CD4-positive, alpha-beta T cell treated with Interleukin-1 beta for 1 hour (primary cell): ENCODE data around the gene STAB1.
A peak's percentile ranks its signal among the peaks of the same experiment; 100 is the strongest.

Source experiments
- DNase-seq, 2 donors: peaks; one replicate each; pipeline ENCODE4 v3.0.0-alpha.2; 2020 to 2022

The STAB1 gene, protein sequence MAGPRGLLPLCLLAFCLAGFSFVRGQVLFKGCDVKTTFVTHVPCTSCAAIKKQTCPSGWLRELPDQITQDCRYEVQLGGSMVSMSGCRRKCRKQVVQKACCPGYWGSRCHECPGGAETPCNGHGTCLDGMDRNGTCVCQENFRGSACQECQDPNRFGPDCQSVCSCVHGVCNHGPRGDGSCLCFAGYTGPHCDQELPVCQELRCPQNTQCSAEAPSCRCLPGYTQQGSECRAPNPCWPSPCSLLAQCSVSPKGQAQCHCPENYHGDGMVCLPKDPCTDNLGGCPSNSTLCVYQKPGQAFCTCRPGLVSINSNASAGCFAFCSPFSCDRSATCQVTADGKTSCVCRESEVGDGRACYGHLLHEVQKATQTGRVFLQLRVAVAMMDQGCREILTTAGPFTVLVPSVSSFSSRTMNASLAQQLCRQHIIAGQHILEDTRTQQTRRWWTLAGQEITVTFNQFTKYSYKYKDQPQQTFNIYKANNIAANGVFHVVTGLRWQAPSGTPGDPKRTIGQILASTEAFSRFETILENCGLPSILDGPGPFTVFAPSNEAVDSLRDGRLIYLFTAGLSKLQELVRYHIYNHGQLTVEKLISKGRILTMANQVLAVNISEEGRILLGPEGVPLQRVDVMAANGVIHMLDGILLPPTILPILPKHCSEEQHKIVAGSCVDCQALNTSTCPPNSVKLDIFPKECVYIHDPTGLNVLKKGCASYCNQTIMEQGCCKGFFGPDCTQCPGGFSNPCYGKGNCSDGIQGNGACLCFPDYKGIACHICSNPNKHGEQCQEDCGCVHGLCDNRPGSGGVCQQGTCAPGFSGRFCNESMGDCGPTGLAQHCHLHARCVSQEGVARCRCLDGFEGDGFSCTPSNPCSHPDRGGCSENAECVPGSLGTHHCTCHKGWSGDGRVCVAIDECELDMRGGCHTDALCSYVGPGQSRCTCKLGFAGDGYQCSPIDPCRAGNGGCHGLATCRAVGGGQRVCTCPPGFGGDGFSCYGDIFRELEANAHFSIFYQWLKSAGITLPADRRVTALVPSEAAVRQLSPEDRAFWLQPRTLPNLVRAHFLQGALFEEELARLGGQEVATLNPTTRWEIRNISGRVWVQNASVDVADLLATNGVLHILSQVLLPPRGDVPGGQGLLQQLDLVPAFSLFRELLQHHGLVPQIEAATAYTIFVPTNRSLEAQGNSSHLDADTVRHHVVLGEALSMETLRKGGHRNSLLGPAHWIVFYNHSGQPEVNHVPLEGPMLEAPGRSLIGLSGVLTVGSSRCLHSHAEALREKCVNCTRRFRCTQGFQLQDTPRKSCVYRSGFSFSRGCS (N-terminal part only)

DNA sequence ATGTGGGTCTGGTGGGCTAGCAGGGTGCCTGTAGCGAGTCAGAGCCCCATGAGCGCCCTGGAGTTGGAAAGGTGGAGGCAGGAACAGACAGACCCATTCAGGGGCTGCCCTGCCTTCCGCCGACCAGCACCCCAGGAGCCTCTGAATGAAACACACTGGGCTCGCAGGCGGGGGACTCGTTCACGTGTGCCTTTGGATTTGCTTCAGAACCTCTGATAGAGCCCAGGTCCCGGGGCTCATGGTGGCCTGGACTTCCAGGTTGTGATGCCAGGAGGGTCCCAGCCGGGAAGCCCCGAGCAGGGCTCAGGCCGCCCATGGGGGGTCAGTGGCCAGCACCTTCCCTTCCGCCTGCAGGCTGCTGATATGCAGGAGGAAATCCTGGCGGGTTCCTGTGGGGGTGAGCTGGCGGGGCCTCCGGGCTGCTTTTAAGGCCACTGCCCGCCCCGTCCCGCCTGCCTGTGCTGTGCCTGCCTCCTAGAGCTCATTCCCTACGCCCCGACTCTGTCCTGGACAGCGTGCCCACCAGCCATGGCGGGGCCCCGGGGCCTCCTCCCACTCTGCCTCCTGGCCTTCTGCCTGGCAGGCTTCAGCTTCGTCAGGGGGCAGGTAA is at the start of gene STAB1:
STAB1 (plus strand) TSS at position 453 of the 610 bp plus-strand sequence; CDS start at position 529, 76 bp downstream.
- no peak for DNase-seq

DNA sequence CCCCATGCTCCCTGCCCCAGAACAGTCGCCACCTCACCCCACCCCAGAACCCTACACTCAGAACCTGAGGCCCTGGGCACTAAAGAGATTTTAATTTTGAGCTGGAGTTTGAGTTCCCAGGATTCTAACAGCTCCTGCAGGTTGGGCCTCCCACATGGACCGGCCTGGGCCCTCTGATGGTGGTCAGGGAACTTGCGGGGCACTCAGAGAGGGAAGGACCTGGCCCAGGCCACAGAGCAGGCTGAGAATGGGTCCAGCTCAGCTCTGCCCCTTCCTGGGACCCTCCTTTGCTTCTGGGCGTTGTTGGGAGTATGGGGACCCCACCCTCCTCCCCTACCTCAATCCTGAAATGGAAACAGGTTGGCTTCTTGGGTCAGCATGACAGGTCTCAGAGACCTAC is 49.1 kb upstream of the STAB1 start:
- DNase-seq = no peak

DNA sequence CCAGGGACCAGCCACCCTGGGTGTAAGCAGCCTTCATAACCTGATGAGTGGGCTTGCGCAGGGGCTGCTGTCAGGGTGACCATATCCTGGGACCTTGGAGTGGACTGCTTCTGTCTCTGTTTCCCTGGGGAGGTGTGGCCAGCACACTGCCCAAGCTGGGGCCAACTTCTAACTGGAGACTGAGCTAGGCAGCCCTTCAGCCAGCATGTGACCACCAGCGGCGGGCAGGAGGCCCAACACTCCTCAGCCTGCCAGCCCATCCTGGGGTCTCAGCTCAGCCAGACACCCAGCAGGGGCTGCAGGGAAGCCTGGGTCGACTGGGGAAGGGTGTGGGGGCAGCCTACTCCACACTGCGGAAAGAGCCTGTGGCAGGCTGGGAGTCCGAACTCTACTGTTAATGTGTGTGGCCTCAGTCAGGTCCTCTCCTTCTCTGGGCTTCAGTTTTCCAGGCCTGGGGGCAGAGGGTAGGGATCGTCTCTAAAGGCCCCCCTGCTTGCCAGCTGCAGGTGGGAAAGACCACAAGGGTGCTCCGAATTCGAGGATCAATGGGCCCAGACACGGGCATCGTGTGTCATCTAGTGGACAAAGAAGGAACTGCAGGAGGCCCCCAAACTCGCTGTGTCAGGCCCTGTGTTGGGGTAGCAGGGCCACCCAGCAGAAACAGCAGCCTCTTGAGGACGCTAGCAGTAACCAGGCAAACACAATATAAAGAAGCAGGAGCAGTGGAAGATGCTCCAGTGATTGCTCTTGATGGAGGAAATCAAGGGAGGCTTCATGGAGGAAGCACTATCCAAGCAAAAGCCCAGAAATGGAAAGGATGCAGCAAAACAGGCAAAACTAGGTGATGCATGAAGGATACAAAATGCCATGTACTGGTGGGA is 48.3 kb upstream of the STAB1 start:
- peak; percentile 72 to 80 for DNase-seq

DNA sequence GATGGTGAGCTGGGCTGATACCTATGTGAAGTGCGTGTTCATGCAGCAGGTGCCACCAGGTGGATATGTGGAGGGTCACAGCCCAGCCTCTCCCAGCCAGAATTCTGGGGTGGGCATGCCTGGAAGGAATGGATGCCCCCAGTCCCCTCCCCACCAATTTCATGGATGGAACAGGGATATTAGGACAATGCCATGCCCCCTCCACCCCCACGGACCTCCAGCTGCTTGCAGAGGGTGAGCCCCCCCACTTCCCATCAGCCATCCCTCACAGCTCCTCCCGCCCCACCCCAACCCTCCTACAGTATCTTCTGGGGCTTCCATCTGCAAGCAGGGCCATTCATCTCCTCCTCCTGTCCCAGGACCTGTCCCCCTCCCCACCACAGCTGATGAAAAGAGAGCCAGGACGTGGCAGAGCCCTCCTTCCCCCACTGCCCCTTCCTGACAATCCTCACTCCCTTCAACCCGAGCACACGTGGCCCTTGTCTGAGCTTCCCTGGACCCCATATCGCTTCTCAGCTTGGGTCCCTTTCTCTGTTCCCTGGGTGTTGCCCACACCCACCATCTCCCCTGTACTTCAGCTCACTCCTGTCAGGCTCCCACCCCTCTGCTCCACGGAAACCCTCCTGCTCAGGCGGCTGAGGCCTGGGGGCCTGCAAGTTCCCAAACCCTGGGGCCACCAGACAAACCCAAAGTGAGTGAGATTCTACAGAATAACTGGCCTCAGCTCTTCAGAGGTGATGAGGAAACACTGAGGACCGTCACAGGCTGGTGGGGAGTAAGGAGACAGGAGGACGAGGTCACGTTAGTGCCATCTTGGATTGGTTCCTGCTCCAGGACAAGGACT is 47.4 kb upstream of the STAB1 start:
- no peak for DNase-seq

DNA sequence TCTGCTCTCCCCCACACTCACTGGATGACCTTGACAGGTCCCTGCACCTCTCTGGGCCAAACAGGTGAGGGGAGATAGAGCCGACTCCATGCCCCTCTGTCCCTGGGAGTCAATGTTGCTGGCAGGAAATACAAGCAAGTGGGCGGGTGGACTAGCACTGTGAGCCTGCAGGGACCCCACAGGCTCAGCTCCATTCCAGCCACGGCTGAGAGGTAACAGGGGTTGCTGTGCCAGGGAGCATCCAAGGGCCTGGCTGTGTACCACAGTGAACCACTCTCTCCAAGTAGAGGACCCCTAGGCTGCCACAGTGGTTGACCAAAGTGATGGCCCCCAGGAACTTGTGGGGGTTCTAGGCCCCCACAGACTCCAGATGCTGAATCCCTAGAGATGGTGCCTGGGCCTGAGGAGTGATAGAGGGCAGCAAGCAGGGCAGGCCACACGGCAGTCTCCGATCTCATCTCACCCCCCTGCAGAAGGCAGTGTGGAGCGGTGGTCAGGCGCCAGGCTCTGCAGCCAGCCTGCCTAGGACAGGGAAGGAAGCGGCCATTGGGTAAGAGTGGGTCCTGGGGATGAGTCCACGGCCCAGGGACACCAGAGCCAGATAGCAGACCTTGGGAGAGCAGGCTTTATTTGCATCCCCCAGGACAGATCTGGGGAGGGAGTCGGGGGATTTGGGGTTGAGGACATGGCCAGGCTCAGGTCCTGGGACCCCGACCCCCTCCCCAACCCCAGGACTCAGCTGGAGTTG is 44.5 kb upstream of the STAB1 start:
- DNase-seq = no peak

DNA sequence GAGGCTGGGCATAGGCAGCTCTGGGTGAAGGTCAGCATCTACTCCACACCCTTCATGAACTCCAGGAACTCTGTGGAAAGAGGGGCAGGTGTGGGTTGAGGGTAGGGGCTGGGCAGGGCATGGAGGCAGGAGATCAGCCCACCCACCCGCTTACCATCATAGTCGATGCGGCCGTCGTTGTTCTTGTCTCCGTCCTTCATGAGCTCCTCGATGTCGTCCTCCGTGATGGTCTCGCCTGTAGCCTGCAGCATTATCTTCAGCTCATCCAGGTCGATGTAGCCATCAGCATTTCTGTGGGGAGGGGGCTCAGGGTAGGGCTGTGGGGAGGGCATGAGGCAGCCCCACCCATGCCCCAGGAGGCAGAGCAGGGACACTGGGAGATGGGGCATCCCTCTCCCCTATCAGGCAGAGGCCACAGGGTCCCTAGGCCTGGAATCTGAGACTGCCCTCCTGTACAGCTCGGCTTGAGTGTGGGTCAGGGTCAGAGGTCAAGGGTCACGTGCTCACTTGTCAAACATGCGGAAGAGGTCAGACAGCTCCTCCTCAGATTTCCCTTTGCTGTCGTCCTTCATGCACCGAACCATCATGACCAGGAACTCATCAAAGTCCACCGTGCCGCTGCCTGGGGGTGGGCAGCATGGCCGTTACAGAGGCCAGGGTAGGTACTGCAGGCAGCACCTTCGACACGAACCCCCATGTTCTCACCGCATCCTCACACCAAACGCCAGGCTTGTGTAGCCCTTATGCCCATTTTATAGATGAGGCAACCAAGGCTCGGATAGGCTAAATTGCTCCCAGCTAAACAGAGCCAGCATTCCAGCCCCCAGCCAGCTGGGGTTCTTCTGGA is 43.7 kb upstream of the STAB1 start:
- no peak for DNase-seq

DNA sequence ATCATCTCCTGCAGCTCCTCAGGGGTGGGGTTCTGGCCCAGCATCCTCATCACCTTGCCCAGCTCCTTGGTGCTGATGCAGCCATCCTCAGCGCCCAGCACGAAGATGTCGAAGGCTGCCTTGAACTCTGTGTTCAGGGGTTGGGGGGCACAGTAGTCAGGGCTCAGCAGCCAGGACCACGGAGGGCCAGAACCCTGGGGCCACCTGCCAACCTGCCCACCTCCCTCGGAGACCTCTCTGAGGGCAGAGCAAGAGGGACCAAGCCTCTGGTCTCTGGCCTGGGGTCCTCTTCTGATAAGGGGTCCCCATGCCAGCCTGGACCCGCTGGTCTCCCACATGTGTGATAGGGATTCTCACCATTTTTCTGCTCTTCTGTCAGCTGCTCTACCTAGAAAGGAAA is 43.0 kb upstream of the STAB1 start:
- no peak for DNase-seq

DNA sequence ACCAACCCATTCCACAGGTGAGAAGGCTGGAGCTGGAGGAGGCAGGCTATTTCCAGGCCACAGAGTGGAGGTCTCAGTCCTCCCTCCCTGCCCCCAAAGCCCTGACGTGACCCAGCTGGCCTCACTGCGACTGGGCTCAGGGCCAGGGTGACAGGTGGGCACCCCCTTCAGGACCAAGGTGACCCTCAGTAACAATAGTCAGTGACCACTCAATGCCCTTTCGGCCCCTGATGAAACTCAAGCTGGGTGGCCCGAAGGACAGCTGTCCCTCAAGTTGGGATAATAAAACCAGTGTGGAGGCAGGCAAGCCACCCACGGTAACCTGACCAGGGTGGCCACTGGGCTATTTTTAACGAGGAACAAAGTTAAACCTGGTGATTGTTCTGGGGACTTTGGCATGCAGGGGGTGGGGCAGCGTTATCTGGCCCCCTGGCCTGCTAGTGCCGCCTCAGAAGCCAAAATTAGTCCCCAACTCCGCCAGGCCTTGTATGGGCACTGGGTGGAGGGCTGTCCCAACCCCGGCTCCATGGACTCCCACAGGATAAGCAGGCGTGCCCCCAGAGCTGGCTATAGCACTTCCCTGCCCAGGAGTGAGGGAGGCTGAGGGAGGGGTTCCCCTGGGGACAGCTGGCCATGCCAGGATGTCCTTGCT is 42.4 kb upstream of the STAB1 start:
- no peak for DNase-seq

DNA sequence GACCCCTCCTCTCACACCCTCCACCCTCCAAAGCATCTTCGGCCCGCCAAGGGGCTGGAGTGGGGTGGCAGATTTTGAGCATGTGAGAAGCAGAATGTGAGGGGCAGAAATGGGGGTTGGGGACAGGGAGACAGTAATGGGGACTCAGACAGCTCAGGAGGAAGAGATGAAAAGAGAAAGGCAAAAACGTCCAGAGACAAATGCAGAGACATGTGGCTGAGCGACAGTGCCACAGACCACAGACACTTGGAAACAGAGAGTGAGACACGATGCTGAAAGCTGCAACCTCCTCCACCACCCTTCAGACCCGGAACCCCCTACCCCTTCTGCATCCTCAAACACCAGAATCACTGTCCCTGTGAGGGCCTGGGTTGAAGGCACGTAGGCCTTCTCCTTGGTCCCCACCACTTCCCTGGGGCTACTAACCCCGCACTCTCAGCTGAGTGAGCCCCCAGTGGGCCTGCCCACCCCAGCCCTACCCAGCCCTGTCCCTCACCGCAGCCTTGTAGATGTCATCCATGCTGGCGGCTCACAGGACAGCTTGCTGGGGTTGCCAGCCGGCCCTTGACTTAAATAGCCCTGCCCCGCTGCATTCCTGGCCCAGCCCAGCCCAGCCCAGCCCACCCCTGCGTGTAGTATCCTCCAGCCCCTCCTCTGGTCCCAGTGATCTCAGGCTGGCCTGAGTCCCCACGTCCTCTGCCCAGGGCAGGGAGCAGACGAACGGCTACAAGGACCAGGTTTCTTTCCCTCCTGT is 41.5 kb upstream of the STAB1 start, which contains the start of gene TNNC1:
TNNC1 (minus strand) TSS at position 546 of the 754 bp plus-strand sequence; CDS start at position 520, 26 bp downstream.
- no peak for DNase-seq

DNA sequence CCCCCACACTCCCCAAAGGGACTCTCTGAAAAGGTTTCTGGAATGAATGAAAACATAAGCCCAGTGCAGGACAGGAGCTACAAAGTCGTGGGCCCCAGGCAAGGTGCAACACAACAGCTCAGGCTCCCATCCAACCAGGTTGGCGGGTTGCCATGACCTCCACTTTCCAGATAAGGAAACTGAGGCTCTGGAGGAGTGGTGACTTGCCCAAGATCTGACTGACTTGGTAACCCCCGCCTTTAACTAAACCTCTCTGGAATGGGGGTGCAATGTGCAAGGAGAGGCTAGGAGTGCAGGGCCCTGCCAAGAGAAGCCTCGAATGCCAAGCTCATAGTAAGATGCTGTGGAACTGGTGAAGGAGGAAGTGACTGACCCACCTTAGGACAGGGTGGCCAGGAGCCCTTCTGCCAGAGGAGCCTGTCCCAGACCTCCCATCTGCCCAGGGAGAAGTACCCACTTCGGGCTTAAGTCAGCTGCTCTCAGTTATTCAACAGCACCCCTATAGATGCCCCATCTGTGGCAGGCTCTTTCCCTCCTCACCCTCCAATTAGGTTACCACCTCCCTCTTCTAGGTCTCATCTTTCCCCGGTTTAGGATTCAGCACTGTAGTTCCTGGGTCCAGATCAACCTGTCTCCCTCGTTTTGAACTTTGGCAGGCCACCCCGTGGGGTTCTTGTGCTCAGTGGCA is 40.7 kb upstream of the STAB1 start:
- DNase-seq = no peak

DNA sequence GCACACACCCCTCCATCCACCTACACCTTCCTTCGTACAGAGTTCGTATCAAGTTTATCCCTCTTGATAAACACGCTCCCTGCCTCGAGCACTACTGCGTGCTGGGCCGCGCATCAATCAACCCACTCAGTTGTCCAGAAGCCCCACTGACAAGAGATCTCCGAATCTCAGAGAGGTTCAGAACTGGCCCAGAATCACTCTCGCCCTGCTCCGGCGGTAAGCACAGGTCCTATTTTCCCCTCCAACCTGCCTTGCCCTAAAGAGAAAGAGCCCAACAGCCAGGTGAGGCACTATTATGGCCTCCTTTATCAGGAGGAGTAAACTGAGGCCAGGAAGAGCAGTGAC is 40.2 kb upstream of the STAB1 start:
- no peak for DNase-seq

DNA sequence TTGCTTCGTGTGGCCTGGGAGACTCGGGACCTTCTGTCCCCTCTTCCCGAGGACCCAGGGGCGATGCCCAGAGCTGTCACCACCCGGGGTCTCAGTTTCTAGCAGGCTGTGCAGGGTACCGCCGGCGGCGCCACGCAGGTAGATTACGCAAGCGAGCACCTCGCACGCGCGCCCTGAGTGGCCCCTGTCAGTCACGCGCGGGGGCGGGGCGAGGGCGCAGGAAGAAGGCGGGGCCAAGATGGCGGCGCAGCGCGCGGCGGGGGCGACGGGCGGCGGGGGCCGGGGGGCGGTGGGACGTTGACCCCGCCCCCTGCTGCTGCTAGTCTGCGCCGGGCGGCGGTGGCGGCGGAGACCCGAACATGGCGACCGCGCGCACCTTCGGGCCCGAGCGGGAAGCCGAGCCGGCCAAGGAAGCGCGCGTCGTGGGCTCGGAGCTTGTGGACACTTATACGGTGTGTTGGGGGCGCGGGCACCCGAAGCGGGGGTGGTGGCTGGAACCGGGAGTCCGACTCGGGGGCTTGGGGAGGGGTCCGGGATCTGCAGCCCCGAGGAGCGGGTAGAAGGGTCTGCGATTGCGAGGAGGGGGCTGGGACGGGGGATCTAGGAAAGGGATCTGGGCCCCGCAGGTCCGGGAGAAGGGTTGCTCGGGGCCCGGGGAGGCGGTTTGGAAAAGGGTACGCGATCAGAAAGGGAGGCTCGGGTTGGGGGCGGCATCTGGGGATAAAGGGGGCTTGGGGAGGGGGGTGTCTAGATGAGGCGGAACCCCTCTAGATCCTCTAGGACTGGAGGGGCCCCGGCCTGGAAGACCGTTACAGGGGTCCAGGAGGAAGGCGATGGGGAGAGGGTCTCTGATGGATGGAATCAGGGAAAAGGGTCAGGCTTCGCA is 39.6 kb upstream of the STAB1 start, which contains the start of gene NISCH:
NISCH (plus strand) TSS at position 322 of the 886 bp plus-strand sequence; CDS start at position 360, 38 bp downstream.
- peak; percentile 94 to 97 for DNase-seq

DNA sequence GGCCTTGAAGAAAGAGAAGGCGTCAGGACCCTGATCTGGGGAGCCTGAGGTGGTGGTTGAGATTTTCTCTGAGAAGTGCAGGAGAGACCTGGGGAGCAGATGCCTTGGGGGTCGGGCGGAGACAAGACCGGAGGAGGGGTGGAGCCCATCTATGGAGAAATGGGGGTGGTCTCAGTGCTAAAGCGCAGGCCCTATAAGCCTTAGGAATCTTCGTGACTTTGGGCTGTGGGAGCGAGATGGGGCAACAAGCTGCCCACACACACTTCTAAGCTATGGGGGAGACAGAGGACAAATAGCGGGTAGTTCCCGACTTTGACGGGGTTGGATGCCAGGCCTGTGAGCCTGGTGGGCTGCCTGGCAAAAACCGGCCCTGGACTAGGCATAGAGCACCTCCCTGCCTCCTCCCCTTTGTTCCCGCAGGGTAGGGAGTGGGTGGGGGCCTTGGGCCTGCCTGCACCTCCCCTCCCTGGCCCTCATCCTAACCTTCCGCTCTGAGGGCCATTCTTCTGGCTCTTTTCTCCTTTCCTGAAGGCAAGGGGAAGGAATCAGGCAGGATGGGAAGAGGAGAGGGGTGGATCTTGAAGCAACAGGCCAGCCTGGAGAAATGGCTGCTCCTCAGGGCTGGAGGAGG is 38.9 kb upstream of the STAB1 start:
- DNase-seq = no peak

DNA sequence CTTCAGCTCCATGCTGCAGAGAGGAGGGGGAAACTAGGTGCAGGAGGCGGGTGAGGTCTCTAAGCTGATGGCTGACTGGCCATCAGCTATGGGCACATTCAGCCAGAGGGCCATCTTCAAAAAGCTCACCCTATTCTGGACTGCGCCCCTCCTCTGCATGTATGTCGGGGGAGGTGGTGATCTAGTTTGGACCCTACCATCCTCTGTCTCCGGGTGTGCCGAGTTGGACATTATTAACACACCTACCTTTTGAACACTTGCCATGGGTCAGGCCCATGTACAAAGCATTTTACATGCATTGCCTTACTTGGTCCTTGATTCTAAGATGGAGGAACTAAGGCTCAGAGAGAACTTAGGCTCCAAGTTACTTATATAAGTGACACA is 38.3 kb upstream of the STAB1 start:
- no peak for DNase-seq
